HG02885 (cell line): ENCODE measurements around the gene TM2D1.
A peak's percentile ranks its signal among the peaks of the same experiment; 100 is the strongest.

Experiments used
- ATAC-seq: cut with Tn5 transposase; IDR thresholded peaks from one replicate; pipeline ENCODE4 v1.9.1; 2021; ENCODE audit warnings: mild to moderate bottlenecking; ENCODE audit not compliant: unreplicated experiment, poor library complexity

The TM2D1 gene

GRCh38 chr1:61647142-61647541, 77.8 kb downstream of the TM2D1 start:
- ATAC-seq, result no peak

- ATAC-seq, result no peak
These were observed 79.5 kb downstream of the TM2D1 start for GRCh38 chr1:61645476-61645875.

GRCh38 chr1:61644303-61644702, 80.6 kb downstream of the TM2D1 start:
- ATAC-seq, result no peak

- no peak for ATAC-seq
These were observed 82.3 kb downstream of the TM2D1 start for GRCh38 chr1:61642475-61643232.

GRCh38 chr1:61641578-61642336, 83.2 kb downstream of the TM2D1 start:
- peak; percentile 100 for ATAC-seq

GRCh38 chr1:61640531-61641530, 84.1 kb downstream of the TM2D1 start:
- no peak for ATAC-seq

- no peak for ATAC-seq
These were observed 85.2 kb downstream of the TM2D1 start for GRCh38 chr1:61639608-61640336.

GRCh38 chr1:61638911-61639605, 85.9 kb downstream of the TM2D1 start:
- no peak for ATAC-seq

GRCh38 chr1:61638296-61638695, 86.6 kb downstream of the TM2D1 start:
- ATAC-seq, result no peak

- ATAC-seq, result no peak
These were observed 87.5 kb downstream of the TM2D1 start for GRCh38 chr1:61637470-61637869.

GRCh38 chr1:61636814-61637213, 88.1 kb downstream of the TM2D1 start:
- ATAC-seq, result no peak

GRCh38 chr1:61636376-61636775, 88.6 kb downstream of the TM2D1 start:
- no peak for ATAC-seq

- ATAC-seq, result no peak
These were observed 89.4 kb downstream of the TM2D1 start for GRCh38 chr1:61635557-61635956.

GRCh38 chr1:61631436-61631835, 93.5 kb downstream of the TM2D1 start:
- no peak for ATAC-seq
